H1 (cell line): ENCODE results near the gene CEP120. TPM values are rescaled to one million over a fixed set of nuclear protein-coding genes. Genes with fewer than 3 reads are reported as not detected.

Experiments used
- CHD7 ChIP-seq: fragments of 300-600 bp; sonication (generic); IDR thresholded peaks from 2 replicates; pipeline ENCODE4 v1.7.1; 2012; ENCODE audit warnings: low read length, moderate library complexity, mild to moderate bottlenecking, inconsistent platforms; ENCODE audit not compliant: insufficient replicate concordance
- CTCF ChIP-seq, 3 experiments: IDR thresholded peaks; 1 replicate in 2 of 3; 2 replicates in 1 of 3; pipeline versions ENCODE4 v1.5.1 to v1.6.1; 2011; ENCODE audit warnings: low read length in 3 of 3, mild to moderate bottlenecking in 3 of 3, inconsistent platforms in 2 of 3, low read depth in 1 of 3, moderate library complexity in 1 of 3; ENCODE audit not compliant: insufficient read depth in 1 of 3; ENCODE audit errors: control extremely low read depth in 1 of 3
- EZH2 ChIP-seq: fragments of 200-600 bp; sonication (generic); IDR thresholded peaks from 2 replicates; pipeline ENCODE4 v1.7.1; 2012; ENCODE audit warnings: low read depth, mild to moderate bottlenecking, moderate library complexity, low read length, inconsistent platforms; ENCODE audit not compliant: severe bottlenecking
- SAP30 ChIP-seq: fragments of 300-600 bp; sonication (generic); IDR thresholded peaks from 2 replicates; pipeline ENCODE4 v1.7.1; 2012; ENCODE audit warnings: low read length, moderate library complexity, mild to moderate bottlenecking, inconsistent platforms; ENCODE audit not compliant: insufficient read depth, insufficient replicate concordance
- SRF ChIP-seq: IDR thresholded peaks from 2 replicates; pipeline ENCODE4 v1.6.1; 2011; ENCODE audit warnings: mild to moderate bottlenecking, low read depth, low read length, moderate library complexity
- USF2 ChIP-seq: IDR thresholded peaks from 2 replicates; pipeline ENCODE4 v1.6.1; 2011; ENCODE audit warnings: low read length, improper control_type of control experiment
- polyA plus RNA-seq, 7 experiments: library from polyadenylated mRNA; depleted of rRNA in 3 of 7; stranded (reverse) in 5 of 7; unstranded in 2 of 7; fragments of >200 nt in 5 of 7; fragments of 200-250 nt in 2 of 7; gene quantifications; 1 replicate in 5 of 7; 2 replicates in 1 of 7; 4 replicates in 1 of 7; pipeline versions ENCODE4 v1.2.1 to v1.2.3, GENCODE V29; 2011 to 2013; ENCODE audit warnings: missing spikeins in 2 of 7, mixed read lengths in 2 of 7
- total RNA-seq: library from RNA; stranded (reverse); fragmentation: NEBNext Ultra II Directional; extraction: Animal tissue kit (Norgen Biotek cat#: 25700); gene quantifications from 2 replicates; pipeline ENCODE4 v1.2.1, GENCODE V29; 2021

Gene CEP120
- total and polyA plus RNA-seq, 2 of the 8 experiments (the other 6 are each of a cell fraction or from before 2014, with no cell fraction given) = 9.3 to 17.9 TPM

GRCh38 chr5:123429221-123429954 is 6.2 kb upstream of the CEP120 start (continued):
- TF ChIP-seq CHD7 (no peak), SAP30 (no peak), USF2 (no peak), CTCF (IDR thresholded peaks at IDR 0.05; ENCODE audit: control extremely low read depth in 1 of 3, insufficient read depth in 1 of 3, low read depth in 1 of 3, low read length in 3 of 3) (no peak), SRF (no peak), EZH2 (no peak)
